K562 (cell line): ENCODE results near the gene FAM83F. TPM values are rescaled to one million over a fixed set of nuclear protein-coding genes. Genes with fewer than 3 reads are reported as not detected.

ENCODE experiments used
- ARID2 ChIP-seq: fragments of 450-650 bp; IDR thresholded peaks from 2 replicates; pipeline ENCODE4 v1.6.1; 2017; ENCODE audit warnings: antibody characterized with exemption, mild to moderate bottlenecking
- BCLAF1 ChIP-seq, 2 experiments: fragments of 450-650 bp in 1 of 2; IDR thresholded peaks; 2 replicates each; pipeline ENCODE4 v1.6.1; 2011 to 2017; ENCODE audit warnings: low read depth in 2 of 2, antibody characterized with exemption in 1 of 2, borderline replicate concordance in 1 of 2, low read length in 1 of 2, mild to moderate bottlenecking in 1 of 2, mixed read lengths in 1 of 2; ENCODE audit not compliant: control insufficient read depth in 1 of 2
- DACH1 ChIP-seq: fragments of 450-650 bp; IDR thresholded peaks from 2 replicates; pipeline ENCODE4 v1.6.1; 2018; ENCODE audit not compliant: partially characterized antibody
- DDX20 ChIP-seq: fragments of 450-650 bp; IDR thresholded peaks from 2 replicates; pipeline ENCODE4 v1.6.1; 2016; ENCODE audit warnings: missing genetic modification characterization, low read depth, mild to moderate bottlenecking, missing compliant biosample characterization, moderate library complexity
- GATA2 ChIP-seq: sonication (generic); formaldehyde crosslinking; IDR thresholded peaks from 2 replicates; pipeline ENCODE4 v1.4.0; 2020; ENCODE audit warnings: mild to moderate bottlenecking, missing genetic modification reagents
- GTF2B ChIP-seq: IDR thresholded peaks from 2 replicates; pipeline ENCODE4 v1.6.1; 2011; ENCODE audit not compliant: insufficient read length; ENCODE audit errors: extremely low read depth
- HDAC1 ChIP-seq, 2 experiments: fragments of 450-650 bp; IDR thresholded peaks; 2 replicates each; pipeline ENCODE4 v1.6.1; 2016 to 2017; ENCODE audit warnings: inconsistent platforms in 1 of 2, mild to moderate bottlenecking in 1 of 2, moderate library complexity in 1 of 2
- HOXB6 ChIP-seq: fragments of 250-450 bp; sonication (Bioruptor Pico); IDR thresholded peaks from 2 replicates; pipeline ENCODE4 v1.5.1; 2022; ENCODE audit warnings: mild to moderate bottlenecking, borderline replicate concordance
- PRMT5 ChIP-seq: sonication (generic); formaldehyde crosslinking; IDR thresholded peaks from 2 replicates; pipeline ENCODE4 v1.5.0; 2020; ENCODE audit warnings: missing genetic modification reagents
- RCOR1 ChIP-seq, 2 experiments: IDR thresholded peaks; 2 replicates each; pipeline ENCODE4 v1.6.1; 2012; ENCODE audit warnings: low read depth in 2 of 2, low read length in 2 of 2, borderline replicate concordance in 1 of 2, improper control_type of control experiment in 1 of 2
- SMARCC2 ChIP-seq: fragments of 450-650 bp; IDR thresholded peaks from 2 replicates; pipeline ENCODE4 v1.6.1; 2017; ENCODE audit warnings: antibody characterized with exemption, moderate library complexity, mild to moderate bottlenecking, low read depth
- SNAPC5 ChIP-seq: fragments of 250-450 bp; sonication (Bioruptor Pico); IDR thresholded peaks from 2 replicates; pipeline ENCODE4 v1.8.0; 2021; ENCODE audit warnings: moderate library complexity, mild to moderate bottlenecking, inconsistent platforms
- TAF7 ChIP-seq: fragments of 450-650 bp; IDR thresholded peaks from 2 replicates; pipeline ENCODE4 v1.6.1; 2016; ENCODE audit warnings: missing genetic modification characterization, missing compliant biosample characterization
- WHSC1 ChIP-seq: IDR thresholded peaks from one replicate; pipeline ENCODE4 v1.6.1; 2012; ENCODE audit warnings: low read length, control low read depth, inconsistent platforms
- YBX1 ChIP-seq: fragments of 450-650 bp; IDR thresholded peaks from 2 replicates; pipeline ENCODE4 v1.7.1; 2016; ENCODE audit warnings: mild to moderate bottlenecking
- polyA plus RNA-seq, 8 experiments: library from polyadenylated mRNA; depleted of rRNA in 4 of 8; stranded (reverse) in 5 of 8; unstranded in 3 of 8; fragments of >200 nt; fragmentation: Nextera tagmentation in 2 of 8; fragmentation: Illumina TruSeq in 1 of 8; extraction: Ambion mirVana in 2 of 8; extraction: Trizol in 1 of 8; gene quantifications; 2 replicates each; pipeline versions ENCODE4 v1.2.1 to v1.2.3, GENCODE V29; 2011 to 2014; ENCODE audit warnings: inconsistent platforms in 1 of 8, missing spikeins in 1 of 8
- total RNA-seq, 7 experiments: library from RNA; depleted of rRNA in 6 of 7; stranded (reverse); fragments of >200 nt in 6 of 7; fragmentation: Illumina TruSeq in 2 of 7; extraction: Trizol in 2 of 7; gene quantifications; 2 replicates each; pipeline versions ENCODE4 v1.2.1 to v1.2.3, GENCODE V29; 2011 to 2021; ENCODE audit warnings: low replicate concordance in 1 of 7
- TF ChIP-seq, protein P1 (sequence below): fragments of 450-650 bp; conservative IDR thresholded peaks from 2 replicates; pipeline ENCODE4 v1.6.1; 2016; ENCODE audit warnings: missing genetic modification characterization, low read depth, mild to moderate bottlenecking, control low read depth, missing compliant biosample characterization
- TF ChIP-seq, protein P2 (sequence below), 3 experiments: IDR thresholded peaks in 2 of 3; conservative IDR thresholded peaks in 1 of 3; 2 replicates each; pipeline ENCODE4 v1.5.1; 2011 to 2012; ENCODE audit warnings: low read length in 3 of 3, mild to moderate bottlenecking in 3 of 3, control low read depth in 2 of 3, improper control_type of control experiment in 1 of 3, inconsistent platforms in 1 of 3, low read depth in 1 of 3, mixed read lengths in 1 of 3, moderate library complexity in 1 of 3; ENCODE audit not compliant: insufficient read depth in 2 of 3
- TF ChIP-seq, protein P3 (sequence below): fragments of 450-650 bp; IDR thresholded peaks from 2 replicates; pipeline ENCODE4 v1.6.1; 2016

Gene FAM83F
- total and polyA plus RNA-seq, 9 of the 15 experiments (the other 6 are each of a cell fraction or from before 2014, with no cell fraction given) = under 0.01 to 0.13 (median 0.04) TPM; not detected in 1

- TF ChIP-seq, protein P1, sequence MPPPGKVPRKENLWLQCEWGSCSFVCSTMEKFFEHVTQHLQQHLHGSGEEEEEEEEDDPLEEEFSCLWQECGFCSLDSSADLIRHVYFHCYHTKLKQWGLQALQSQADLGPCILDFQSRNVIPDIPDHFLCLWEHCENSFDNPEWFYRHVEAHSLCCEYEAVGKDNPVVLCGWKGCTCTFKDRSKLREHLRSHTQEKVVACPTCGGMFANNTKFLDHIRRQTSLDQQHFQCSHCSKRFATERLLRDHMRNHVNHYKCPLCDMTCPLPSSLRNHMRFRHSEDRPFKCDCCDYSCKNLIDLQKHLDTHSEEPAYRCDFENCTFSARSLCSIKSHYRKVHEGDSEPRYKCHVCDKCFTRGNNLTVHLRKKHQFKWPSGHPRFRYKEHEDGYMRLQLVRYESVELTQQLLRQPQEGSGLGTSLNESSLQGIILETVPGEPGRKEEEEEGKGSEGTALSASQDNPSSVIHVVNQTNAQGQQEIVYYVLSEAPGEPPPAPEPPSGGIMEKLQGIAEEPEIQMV (tag) = no peak
- no peak for TF ChIP-seq ARID2
- TF ChIP-seq DDX20 = no peak
- TF ChIP-seq GTF2B = no peak
- TF ChIP-seq TAF7 (tag) = no peak
- peak in 1 of 2 experiments; percentile 85; a peak in 2 of 4 replicates for TF ChIP-seq RCOR1 (IDR thresholded peaks at IDR 0.05; ENCODE audit: borderline replicate concordance in 1 of 2, low read depth in 2 of 2, low read length in 2 of 2)
- no peak for TF ChIP-seq WHSC1
- TF ChIP-seq, protein P2, sequence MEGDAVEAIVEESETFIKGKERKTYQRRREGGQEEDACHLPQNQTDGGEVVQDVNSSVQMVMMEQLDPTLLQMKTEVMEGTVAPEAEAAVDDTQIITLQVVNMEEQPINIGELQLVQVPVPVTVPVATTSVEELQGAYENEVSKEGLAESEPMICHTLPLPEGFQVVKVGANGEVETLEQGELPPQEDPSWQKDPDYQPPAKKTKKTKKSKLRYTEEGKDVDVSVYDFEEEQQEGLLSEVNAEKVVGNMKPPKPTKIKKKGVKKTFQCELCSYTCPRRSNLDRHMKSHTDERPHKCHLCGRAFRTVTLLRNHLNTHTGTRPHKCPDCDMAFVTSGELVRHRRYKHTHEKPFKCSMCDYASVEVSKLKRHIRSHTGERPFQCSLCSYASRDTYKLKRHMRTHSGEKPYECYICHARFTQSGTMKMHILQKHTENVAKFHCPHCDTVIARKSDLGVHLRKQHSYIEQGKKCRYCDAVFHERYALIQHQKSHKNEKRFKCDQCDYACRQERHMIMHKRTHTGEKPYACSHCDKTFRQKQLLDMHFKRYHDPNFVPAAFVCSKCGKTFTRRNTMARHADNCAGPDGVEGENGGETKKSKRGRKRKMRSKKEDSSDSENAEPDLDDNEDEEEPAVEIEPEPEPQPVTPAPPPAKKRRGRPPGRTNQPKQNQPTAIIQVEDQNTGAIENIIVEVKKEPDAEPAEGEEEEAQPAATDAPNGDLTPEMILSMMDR (IDR thresholded peaks at IDR 0.05 in 2 of 3, conservative IDR thresholded peaks at IDR 0.05 in 1 of 3; ENCODE audit: insufficient read depth in 2 of 3, low read depth in 1 of 3, low read length in 3 of 3) = no peak
- TF ChIP-seq GATA2 (CRISPR knock-in tag) = peak; percentile 39; the same call in 1 of the 2 replicates
- TF ChIP-seq HOXB6 (CRISPR knock-in tag) = no peak
- TF ChIP-seq, protein P3, sequence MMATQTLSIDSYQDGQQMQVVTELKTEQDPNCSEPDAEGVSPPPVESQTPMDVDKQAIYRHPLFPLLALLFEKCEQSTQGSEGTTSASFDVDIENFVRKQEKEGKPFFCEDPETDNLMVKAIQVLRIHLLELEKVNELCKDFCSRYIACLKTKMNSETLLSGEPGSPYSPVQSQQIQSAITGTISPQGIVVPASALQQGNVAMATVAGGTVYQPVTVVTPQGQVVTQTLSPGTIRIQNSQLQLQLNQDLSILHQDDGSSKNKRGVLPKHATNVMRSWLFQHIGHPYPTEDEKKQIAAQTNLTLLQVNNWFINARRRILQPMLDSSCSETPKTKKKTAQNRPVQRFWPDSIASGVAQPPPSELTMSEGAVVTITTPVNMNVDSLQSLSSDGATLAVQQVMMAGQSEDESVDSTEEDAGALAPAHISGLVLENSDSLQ = peak; percentile 54
- no peak for TF ChIP-seq YBX1
- TF ChIP-seq SMARCC2 = peak; percentile 70; the same call in 1 of the 2 replicates
- TF ChIP-seq DACH1 = peak; percentile 34
- TF ChIP-seq SNAPC5 (CRISPR knock-in tag) = no peak
- peak in 1 of 2 experiments; percentile 46; a peak in 1 of 4 replicates for TF ChIP-seq HDAC1 (IDR thresholded peaks at IDR 0.05)
- TF ChIP-seq PRMT5 (CRISPR knock-in tag) = no peak
- TF ChIP-seq BCLAF1 (IDR thresholded peaks at IDR 0.05; ENCODE audit: borderline replicate concordance in 1 of 2, control insufficient read depth in 1 of 2, low read depth in 2 of 2, low read length in 1 of 2) = no peak
Observed at GRCh38 chr22:40055143-40055883, 60.6 kb downstream of the FAM83F start (continued).
